Hepatocyte (in vitro differentiated cells): ENCODE measurements around the gene EME2. TPM values are rescaled to one million over a fixed set of nuclear protein-coding genes. Genes with fewer than 3 reads are reported as not detected.

ENCODE experiments used
- DNase-seq: peaks from one replicate; pipeline ENCODE4 v3.0.0-alpha.2; 2016; ENCODE audit warnings: low spot score
- H2AFZ ChIP-seq: fragments of 200-600 bp; sonication (generic); 2 replicates; pipeline ENCODE4 v1.6.0; 2016; ENCODE audit warnings: antibody characterized with exemption, mild to moderate bottlenecking
- H3K27ac ChIP-seq: fragments of 200-600 bp; sonication (generic); 2 replicates; pipeline ENCODE4 v1.5.1; 2016; ENCODE audit warnings: mild to moderate bottlenecking
- H3K27me3 ChIP-seq: fragments of 200-600 bp; sonication (generic); 2 replicates; pipeline ENCODE4 v1.6.1; 2016
- H3K36me3 ChIP-seq: fragments of 200-600 bp; sonication (generic); replicated peaks from 2 replicates; pipeline ENCODE4 v1.5.1; 2016; ENCODE audit warnings: low read depth; ENCODE audit not compliant: insufficient read depth
- H3K4me1 ChIP-seq: fragments of 200-600 bp; sonication (generic); 2 replicates; pipeline ENCODE4 v1.5.1; 2016; ENCODE audit warnings: mild to moderate bottlenecking, moderate library complexity; ENCODE audit not compliant: insufficient read depth
- H3K4me2 ChIP-seq: fragments of 200-600 bp; sonication (generic); 2 replicates; pipeline ENCODE4 v1.6.0; 2016
- H3K4me3 ChIP-seq: fragments of 200-600 bp; sonication (generic); 2 replicates; pipeline ENCODE4 v1.5.1; 2016; ENCODE audit warnings: mild to moderate bottlenecking
- H3K79me2 ChIP-seq: fragments of 200-600 bp; sonication (generic); 2 replicates; pipeline ENCODE4 v1.6.0; 2017; ENCODE audit warnings: mild to moderate bottlenecking
- H3K9me2 ChIP-seq: fragments of 200-600 bp; sonication (generic); replicated peaks from 2 replicates; pipeline ENCODE4 v1.6.0; 2017; ENCODE audit warnings: mild to moderate bottlenecking; ENCODE audit not compliant: insufficient read depth
- H3K9me3 ChIP-seq: fragments of 200-600 bp; sonication (generic); 2 replicates; pipeline ENCODE4 v1.5.1; 2016; ENCODE audit warnings: low read depth, mild to moderate bottlenecking
- H4K20me1 ChIP-seq: fragments of 200-600 bp; sonication (generic); 2 replicates; pipeline ENCODE4 v1.6.0; 2016; ENCODE audit warnings: mild to moderate bottlenecking; ENCODE audit not compliant: insufficient read depth, poor library complexity, severe bottlenecking
- CTCF ChIP-seq: fragments of 200-600 bp; sonication (generic); IDR thresholded peaks from 2 replicates; pipeline ENCODE4 v1.5.1; 2016; ENCODE audit warnings: antibody characterized with exemption, mild to moderate bottlenecking; ENCODE audit not compliant: poor library complexity
- EZH2 ChIP-seq: fragments of 200-600 bp; sonication (generic); IDR thresholded peaks from 2 replicates; pipeline ENCODE4 v1.6.1; 2016; ENCODE audit warnings: antibody characterized with exemption, mild to moderate bottlenecking, borderline replicate concordance
- EZH2phosphoT487 ChIP-seq: fragments of 200-600 bp; sonication (generic); IDR thresholded peaks from one replicate; pipeline ENCODE4 v1.6.1; 2018; ENCODE audit warnings: antibody characterized with exemption, mild to moderate bottlenecking, low read depth, moderate library complexity; ENCODE audit not compliant: unreplicated experiment, severe bottlenecking
- WGBS: methylation state at CpG from one replicate; pipeline ENCODE4 v1.1.6; 2016; ENCODE audit warnings: low lambda C conversion rate; ENCODE audit errors: missing lambda C conversion rate; 5-methylcytosine and 5-hydroxymethylcytosine counted together
- polyA plus RNA-seq: library from polyadenylated mRNA; unstranded; fragments of >200 nt; fragmentation: Nextera tagmentation; extraction: Ambion mirVana; gene quantifications from 2 replicates; pipeline ENCODE4 v1.2.1, GENCODE V29; 2016
- total RNA-seq: library from RNA; depleted of rRNA; stranded (reverse); fragments of >200 nt; gene quantifications from 2 replicates; pipeline ENCODE4 v1.2.3, GENCODE V29; 2014

The EME2 gene
- total and polyA plus RNA-seq, 2 experiments from 2014 or later, result 17.7 to 20.8 TPM

- no peaks in the 10 kb centered on the region for H3K36me3 ChIP-seq
- H3K27me3 ChIP-seq, result no peaks in the 10 kb centered on the region
- no peak overlapping the region for H3K27ac ChIP-seq
- H3K4me1 ChIP-seq, result peaks cover 9% of the 10 kb centered on the region
- H3K9me3 ChIP-seq, result no peaks in the 10 kb centered on the region
- no peaks in the 10 kb centered on the region for H3K79me2 ChIP-seq
- H3K9me2 ChIP-seq, result no peaks in the 10 kb centered on the region
- H3K4me3 ChIP-seq, result no peak overlapping the region
- peaks cover 3% of the 10 kb centered on the region for H4K20me1 ChIP-seq
- 95% methylated on average over 15 of the region's 15 CpGs for WGBS
- H3K4me2 ChIP-seq, result no peak overlapping the region
- TF ChIP-seq EZH2phosphoT487, result no peak
- no peak for TF ChIP-seq CTCF
- TF ChIP-seq EZH2, result no peak
- H2AFZ ChIP-seq, result no peak overlapping the region
- DNase-seq, result no peak
Measured at GRCh38 chr16:1760911-1761310, 11.7 kb upstream of the EME2 start.

- H3K36me3 ChIP-seq, result no peaks in the 10 kb centered on the region
Measured at GRCh38 chr16:1761751-1762150, 10.9 kb upstream of the EME2 start.

GRCh38 chr16:1762196-1762878 is 10.3 kb upstream of the EME2 start:
- Histone ChIP-seq H3K79me2 (no peaks in the 10 kb centered on the region), H2AFZ (no peak overlapping the region), H3K27ac (no peak overlapping the region), H4K20me1 (peaks cover 3% of the 10 kb centered on the region), H3K36me3 (no peaks in the 10 kb centered on the region), H3K4me2 (no peak overlapping the region), H3K4me1 (peaks cover 8% of the 10 kb centered on the region), H3K9me2 (no peaks in the 10 kb centered on the region), H3K4me3 (no peak overlapping the region), H3K27me3 (no peaks in the 10 kb centered on the region), H3K9me3 (no peaks in the 10 kb centered on the region)
- TF ChIP-seq EZH2phosphoT487 (no peak), EZH2 (no peak), CTCF (no peak)
- 96% methylated on average over 27 of the region's 30 CpGs for WGBS
- no peak for DNase-seq

More at GRCh38 chr16:1761751-1762150, 10.9 kb upstream of the EME2 start:
- TF ChIP-seq EZH2phosphoT487 (no peak), CTCF (no peak), EZH2 (no peak)
- Histone ChIP-seq H3K4me2 (no peak overlapping the region), H3K9me2 (no peaks in the 10 kb centered on the region), H3K9me3 (no peaks in the 10 kb centered on the region), H3K27ac (no peak overlapping the region), H2AFZ (no peak overlapping the region), H4K20me1 (peaks cover 3% of the 10 kb centered on the region), H3K79me2 (no peaks in the 10 kb centered on the region), H3K4me3 (no peak overlapping the region), H3K4me1 (peaks cover 9% of the 10 kb centered on the region), H3K27me3 (no peaks in the 10 kb centered on the region)
- DNase-seq, result no peak
- WGBS, result 94% methylated on average over 11 of the region's 15 CpGs
